SH-SY5Y (cell line): Measurements from ENCODE around the gene OXNAD1.

ENCODE experiments used
- GATA2 ChIP-seq: IDR thresholded peaks from 2 replicates; pipeline ENCODE4 v1.6.1; 2011; ENCODE audit warnings: mild to moderate bottlenecking, low read depth, low read length
- GATA3 ChIP-seq: IDR thresholded peaks from 2 replicates; pipeline ENCODE4 v1.6.1; 2011; ENCODE audit warnings: low read depth, mild to moderate bottlenecking, low read length, moderate library complexity

DNA sequence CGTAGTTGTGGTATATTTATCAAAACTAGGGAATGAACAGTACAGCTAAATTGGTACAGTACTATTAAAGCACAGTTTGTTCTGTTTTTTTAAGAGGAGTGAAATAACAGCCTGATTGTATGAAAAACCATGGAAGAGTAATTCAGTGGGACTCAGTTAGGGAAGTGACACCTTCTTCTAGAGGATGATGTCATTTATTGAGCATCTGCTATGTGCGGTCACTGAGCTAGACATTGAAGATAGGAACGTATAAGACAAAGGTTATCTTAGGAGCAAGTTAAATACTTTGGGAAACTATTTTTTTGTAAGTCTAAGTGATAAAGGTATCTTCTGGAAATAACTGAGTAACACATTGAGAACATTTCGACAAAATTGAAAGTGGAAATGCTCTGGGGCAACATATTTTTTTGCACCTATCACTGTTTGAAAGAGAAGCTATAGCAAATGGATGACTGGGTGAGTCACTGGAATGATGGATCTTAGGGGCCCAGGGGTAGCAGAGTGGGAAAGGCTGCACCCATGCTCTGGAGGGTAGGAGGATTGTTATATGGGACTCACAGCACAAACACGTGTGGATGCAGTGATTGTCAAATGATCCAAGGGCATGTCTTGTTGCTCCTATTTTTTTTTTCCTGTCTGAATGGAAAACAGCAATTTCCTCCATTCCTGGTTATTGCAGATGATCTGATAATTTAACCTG lies 43.0 kb downstream of the OXNAD1 start:
- TF ChIP-seq GATA2, result no peak
- no peak for TF ChIP-seq GATA3
